ENCODE measurements around the gene ATP2A3.

Gene ATP2A3

DNA sequence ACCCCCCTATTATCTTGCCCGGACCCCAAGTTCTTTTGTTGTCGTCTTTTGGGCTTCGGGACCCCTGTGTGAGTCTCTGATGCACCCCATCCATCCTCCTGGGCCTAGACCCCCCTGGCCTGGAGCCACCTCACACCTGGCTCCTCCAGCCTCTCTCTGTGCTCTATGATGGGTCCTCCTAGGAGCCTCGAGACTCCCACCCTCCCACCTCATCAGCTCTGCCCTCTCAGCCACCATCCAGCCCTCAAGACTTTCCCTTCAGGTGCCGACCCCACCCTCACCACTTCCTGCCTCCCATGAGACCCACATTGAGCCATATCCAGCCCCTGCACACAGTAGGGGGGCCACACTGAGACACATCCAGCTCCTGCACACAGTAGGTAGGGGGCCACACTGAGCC, 8.7 kb upstream of the ATP2A3 start:
- DNase-seq (ENCODE audit: low read depth in 3 of 3), result no peak

DNA sequence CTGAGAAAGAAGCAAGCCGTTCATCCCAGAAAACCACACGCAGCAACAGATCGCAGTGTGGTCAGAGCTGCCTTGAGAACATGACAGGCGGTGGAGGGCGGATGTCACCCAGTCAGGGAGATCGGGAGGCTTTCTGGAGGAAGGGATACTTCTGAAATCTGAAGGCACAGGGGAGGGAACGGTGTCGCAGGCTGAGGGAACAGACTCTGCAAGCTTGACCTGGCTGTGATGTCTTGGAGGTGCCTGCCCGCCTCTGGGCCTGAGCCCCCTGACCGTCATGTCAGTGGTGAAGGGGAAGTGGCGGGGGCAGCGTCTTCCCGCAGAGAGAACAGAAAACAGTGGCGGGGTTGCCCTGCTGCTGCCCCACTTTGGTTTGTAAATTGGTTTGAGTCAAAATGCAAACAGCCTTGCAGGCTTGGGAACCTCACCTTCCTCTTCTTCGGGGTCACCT, 8.1 kb upstream of the ATP2A3 start:
- no peak for DNase-seq (ENCODE audit: low read depth in 3 of 3)

DNA sequence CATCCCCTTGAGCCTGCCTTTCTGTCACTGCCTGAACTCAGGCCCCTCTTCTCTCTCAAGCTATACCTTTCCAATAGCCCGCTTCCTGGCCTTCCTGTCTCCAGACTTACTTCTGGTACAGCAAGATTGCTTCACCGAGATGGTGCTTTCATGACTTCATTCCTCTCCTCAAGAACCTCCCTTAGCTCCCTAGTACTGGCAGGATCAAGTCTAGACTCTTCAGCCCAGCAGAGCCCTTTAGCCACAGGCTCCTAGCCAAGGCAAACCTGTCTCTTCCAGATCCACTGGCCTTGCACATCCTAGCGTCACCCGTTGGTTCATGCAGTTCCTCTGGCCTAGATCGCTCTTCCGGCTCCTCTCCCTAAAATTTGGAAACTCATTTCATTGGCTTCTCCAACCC, 6.4 kb upstream of the ATP2A3 start:
- no peak for DNase-seq (ENCODE audit: low read depth in 3 of 3)

DNA sequence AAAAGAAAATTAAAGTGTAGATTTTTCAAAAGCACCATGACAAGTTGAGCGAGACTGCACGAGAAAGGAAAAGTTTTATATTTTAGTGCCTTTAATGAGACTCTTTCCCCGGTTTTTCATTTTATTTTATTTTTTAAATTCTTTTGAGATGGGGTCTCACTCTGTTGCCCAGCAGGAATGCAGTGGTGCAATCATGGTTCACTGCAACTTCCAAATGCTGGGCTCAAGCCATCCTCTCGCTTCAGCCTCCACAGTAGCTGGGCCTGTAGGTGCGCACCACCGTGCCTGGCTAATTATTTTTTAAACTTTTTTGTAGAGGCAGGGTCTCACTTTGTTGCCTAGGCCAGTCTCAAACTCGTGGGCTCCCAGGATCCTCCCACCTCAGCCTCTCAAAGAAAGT, 5.7 kb upstream of the ATP2A3 start:
- no peak for DNase-seq (ENCODE audit: low read depth in 3 of 3)

DNA sequence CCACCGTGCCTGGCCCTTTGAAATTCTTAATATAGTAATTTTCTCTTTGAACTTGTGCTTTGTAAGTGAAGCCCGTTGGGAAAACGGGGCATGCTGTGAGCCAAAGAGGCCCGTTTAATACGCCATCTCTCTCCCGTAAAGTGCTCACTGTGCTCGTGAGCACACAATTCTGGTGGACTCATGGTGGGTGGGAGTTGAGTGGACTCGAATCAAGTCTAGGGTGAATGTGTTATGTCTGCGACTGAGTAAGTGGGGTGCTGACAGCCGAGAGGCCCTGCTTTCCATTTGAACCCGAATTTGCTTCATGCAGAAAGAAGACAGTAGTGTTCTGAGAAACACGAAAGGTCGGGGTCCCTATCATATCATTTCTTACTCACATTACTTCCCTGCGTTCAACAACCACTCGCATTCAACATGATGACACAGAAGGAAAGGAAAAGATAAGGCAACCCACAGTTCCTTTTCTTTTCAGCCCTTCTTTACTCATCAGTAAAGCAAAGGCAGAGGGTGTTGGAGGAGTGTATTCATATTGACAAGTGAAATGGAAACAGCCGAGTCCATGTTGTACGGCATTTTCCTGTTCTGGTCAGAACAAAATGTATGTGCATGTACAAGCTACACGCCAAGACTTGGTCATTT, 4.8 kb upstream of the ATP2A3 start:
- no peak for DNase-seq (ENCODE audit: low read depth in 3 of 3)

DNA sequence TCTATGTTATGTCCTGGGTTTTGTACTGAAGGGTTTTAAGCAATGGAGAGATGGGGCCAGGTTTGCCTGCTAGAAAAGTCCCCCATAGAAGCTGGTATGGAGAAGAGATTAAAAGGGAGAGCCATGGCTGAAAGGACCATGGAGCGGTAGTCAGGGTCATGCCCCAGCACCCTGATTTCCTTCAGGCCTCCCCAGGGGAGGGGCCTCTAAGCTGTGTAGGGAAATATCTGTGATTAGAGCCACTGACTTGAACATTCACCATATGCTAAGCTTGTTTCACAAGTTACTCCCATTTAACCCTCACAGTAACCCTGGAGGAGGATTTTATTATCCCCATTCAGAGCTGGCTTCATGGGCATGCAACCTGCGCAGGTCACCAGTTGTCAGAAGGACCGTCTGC, 3.8 kb upstream of the ATP2A3 start:
- no peak for DNase-seq (ENCODE audit: low read depth in 3 of 3)

DNA sequence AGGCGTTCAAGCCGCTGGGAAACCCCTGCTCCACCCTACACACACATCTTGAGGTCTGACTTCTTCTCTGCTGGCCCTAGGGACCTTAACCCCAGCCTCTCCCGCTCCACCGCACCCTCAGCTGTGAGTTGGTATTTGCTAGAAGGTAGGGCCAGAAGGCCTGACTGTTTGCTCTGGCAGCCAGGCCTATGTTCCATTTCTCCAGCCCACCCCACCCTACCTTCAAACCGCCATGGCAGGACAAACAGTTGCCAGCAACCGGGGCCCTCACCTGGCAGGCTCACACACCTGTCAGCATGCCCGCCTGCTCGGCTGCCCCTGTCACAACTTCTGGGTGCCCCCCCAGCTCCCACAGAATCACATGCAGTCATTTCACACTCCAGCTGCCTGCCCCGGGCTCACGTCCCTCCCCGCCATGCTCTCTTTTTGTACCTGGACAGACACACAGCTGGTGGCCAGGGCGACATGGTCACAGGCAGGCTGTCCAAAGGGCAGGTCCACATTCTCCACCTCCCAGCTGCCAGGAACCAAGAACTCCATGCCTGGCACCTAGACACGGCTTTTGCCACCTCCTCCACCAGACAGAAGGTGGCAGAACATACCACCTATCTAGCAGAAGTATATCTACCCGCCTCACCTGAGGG, 2.6 kb upstream of the ATP2A3 start:
- no peak for DNase-seq (ENCODE audit: low read depth in 3 of 3)

DNA sequence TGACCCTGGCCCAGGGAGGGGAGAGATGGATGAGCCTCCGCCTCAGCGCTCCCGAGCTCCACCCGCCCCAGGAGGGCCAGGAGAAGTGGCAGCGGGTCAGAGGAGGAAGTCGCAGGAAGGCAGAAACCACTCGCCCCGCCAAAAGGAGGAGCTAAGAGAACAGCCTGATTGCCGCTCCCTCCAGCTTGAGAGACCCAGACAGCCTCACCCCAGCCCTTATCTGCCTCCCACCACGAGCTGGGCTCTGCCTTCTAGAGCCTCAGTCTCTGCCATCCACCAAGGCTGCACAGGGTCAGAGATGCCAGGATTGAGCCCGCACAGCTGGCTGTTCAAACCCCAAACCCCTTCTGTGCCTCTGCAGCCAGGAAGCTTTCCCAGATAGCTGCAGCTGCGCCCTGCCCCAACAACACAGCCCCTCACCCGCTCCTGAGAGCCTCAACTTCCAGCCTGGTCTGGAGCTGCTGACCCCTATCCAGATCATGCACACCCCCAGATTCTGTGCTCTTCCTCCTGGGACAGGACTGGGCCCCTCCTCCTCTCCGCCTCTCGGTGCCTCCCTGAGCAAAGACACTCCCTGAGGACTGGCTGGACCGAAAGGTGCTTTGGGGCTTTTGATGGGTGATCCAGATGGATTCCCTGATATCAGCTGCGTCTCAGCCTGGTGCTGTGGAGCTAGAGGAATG, 1.0 kb upstream of the ATP2A3 start:
- peak; percentile 47 to 70 (median 48) for DNase-seq (ENCODE audit: low read depth in 3 of 3)

DNA sequence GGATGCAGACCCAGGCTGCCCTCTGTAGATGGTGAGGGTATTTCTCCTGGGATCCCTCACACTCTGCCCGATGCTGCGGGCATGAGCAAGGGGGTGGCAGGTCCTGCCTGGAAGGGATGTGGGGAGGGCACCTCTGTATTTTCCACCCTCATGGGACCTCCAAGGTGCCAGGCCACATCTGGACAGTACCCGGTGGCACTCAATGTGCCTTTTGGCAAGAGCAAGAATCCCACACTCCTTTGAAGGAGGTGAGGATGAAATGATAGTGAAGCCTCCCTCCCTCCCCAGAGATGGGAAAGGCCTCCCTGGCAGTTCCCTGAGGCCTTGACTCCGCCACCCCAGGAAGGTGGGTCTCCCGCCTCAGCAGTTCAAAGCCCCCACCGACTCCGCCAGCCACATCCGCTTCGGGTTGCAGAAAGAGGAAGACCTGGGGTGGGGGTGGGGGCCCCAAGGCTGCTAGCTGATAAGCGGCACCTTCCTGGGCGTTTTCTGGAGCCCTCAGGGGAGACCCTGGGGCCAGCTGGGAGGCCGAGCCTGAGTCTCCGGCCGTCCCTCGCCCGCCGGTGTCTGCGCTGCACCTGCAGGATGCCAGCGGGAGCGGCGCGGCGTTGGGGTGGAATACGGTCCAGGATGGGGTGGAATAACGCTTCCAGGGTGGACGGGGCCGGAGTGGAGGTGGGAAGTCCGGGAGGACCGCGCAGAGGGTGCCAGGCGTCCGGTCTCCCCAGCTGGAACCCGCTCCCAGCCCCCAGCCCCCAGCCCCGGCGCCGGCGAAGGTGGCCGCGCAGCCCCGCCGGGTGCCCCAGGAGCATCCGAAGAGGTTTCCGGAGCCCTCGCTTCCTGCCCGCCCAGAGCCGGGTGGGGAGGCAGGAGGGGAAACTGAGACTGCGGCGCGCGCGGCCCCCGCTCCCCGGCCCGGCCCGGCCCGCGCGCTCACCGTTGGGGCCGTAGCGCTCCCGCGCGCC, 718 bp downstream of the ATP2A3 start:
- DNase-seq (ENCODE audit: low read depth in 3 of 3), result peak in 2 of 3 experiments; percentile 24 to 62

DNA sequence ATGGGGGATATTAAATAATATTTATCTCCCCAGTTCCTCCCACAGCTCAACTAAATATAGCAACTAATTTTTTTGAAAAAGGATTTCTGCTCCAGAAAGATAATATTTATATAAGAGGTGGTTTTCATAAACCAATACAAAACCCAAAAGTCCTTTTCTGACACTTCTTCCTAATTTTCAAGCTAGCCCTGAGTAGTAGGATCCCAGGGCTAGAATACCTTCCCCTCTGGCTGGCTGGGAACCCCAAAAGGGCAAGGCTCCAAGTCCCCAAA, 1.3 kb downstream of the ATP2A3 start:
- no peak for DNase-seq (ENCODE audit: low read depth in 3 of 3)

DNA sequence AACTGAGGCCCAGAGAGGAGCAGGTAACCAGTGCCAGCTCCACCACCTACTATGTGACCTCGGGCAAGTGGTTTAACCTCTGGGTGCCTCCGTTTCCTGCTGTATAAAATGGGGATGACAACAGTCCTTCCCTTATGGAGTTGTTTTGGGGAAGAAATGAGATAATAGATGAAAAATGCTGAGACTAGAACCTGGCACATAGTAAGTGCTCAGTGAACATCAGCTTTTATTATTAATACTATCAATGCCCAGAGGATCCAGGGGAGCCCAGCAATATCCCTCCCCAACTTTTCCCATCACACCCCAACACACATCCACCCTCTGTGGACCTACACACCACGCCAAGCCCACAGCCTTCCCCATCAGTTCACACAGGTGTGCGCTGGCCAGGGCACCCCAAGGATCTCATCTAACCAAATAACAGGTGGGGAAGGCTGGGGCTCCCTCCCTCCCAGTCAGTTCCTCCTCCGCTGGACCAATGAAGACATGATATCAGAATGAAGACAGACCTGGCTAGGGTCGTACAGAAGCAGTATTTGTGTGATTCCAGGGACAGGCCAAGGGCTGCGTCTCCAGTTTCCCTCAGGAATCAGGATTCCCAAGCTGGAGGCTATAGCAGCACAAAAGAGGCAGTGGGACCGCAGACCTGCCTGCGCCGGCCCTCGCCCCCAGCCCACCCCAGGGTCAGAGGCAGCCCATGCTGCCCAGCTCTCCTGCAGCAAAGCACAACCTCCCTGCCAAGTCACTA, 1.8 kb downstream of the ATP2A3 start:
- no peak for DNase-seq (ENCODE audit: low read depth in 3 of 3)

DNA sequence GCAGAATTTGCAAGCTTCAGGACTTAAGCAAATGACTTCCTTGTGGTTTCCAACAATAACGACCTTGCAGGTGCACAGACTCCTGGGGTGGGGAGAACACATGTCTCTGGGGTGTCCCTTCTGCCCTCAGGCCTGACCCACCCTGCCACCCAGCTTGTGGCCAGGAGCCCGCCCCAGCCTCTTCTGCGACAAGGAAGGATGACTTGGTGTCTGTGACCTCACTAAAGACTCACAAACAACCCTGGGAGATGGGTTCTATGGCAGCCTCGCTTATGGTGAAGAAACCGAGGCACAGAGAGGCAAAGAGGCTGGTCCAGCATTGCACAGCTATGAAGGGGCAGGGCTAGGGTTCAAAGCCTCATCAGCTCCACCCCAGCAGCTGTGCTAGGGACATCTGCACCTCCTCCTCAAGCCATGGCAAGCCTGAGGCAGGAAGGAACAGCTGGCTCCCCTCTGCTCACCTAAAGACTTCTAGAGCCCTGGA, 2.6 kb downstream of the ATP2A3 start:
- no peak for DNase-seq (ENCODE audit: low read depth in 3 of 3)

DNA sequence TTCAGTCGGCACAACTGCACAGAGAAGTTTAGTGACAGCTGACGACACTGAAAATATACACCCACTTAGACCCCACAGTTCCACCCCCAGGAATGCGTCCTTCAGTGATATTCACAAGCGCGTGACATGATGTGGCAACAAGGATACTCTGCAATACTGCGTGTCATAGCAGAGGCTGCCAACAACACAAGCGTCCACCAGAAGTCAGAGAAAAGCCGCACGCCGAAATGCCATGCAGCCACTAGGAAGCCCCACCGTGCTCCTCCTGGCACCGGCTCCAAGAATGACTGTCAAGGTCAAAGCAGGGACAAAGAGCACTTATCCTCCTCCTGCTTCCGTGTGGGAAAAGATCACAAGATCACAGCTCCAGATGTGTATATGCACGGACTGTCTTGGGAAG, 3.5 kb downstream of the ATP2A3 start:
- DNase-seq (ENCODE audit: low read depth in 3 of 3), result no peak

DNA sequence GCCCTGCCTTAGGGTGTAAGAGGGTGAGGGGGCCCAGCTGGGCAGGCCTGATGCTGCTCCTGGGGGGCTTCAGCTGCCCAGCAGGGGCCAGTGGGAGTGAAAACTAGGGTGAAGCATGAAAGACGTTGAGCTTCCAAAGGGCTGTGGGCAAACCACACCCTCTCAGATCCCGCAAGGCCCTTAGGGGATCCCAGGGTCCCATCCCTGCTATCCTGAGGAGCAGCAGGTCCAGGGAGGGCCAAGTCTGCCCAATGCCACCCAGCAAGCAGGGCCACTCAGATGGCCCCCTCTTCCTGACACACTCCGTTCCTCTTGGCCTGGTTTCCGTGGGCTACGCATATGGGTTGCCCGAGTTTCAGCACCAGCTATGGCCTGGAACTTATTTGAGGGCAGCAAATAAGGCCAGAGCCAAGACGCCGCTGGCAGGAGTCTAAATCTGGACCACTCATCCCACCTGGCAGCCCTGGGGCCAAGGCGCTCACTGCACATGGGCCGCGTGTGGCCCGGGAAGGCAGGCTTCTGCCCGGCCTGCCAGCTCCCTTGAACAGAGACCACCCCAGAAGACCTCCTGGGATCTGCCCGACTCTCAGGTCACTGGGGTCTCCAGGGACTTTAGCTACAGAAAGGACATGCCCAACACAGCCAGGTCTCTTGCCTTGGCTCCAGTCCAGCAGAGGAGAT, 4.2 kb downstream of the ATP2A3 start:
- no peak for DNase-seq (ENCODE audit: low read depth in 3 of 3)

DNA sequence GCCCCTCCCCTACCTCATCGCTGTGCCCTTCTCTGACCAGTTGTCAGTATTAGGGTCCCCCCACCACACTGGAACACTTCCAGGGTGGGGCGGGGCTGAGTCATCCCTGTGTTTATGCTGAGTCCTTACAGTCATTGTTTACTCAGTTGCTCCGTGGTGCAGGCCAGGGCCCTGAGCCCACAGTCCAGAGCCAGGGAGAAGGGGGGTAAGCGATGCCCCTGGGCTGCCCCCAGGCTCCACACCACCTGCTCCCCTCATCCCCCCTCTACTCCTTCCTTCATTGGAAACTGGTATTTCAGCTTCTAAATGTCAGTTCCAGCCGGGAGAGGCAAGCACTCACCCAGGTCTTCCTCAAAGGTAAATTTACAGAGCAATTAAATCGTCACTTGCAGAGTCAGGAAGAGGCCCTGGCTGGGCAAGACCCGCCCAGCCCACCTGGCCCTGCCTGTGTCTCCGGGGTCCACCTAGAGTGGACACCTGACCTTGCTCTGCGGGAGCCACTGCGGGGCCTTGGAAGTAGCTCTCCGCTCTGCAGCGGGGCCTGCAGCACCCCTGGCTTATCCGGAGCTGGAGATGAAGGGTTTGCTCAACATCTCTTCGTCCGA, 4.8 kb downstream of the ATP2A3 start:
- DNase-seq (ENCODE audit: low read depth in 3 of 3), result peak in 1 of 3 experiments; percentile 12

DNA sequence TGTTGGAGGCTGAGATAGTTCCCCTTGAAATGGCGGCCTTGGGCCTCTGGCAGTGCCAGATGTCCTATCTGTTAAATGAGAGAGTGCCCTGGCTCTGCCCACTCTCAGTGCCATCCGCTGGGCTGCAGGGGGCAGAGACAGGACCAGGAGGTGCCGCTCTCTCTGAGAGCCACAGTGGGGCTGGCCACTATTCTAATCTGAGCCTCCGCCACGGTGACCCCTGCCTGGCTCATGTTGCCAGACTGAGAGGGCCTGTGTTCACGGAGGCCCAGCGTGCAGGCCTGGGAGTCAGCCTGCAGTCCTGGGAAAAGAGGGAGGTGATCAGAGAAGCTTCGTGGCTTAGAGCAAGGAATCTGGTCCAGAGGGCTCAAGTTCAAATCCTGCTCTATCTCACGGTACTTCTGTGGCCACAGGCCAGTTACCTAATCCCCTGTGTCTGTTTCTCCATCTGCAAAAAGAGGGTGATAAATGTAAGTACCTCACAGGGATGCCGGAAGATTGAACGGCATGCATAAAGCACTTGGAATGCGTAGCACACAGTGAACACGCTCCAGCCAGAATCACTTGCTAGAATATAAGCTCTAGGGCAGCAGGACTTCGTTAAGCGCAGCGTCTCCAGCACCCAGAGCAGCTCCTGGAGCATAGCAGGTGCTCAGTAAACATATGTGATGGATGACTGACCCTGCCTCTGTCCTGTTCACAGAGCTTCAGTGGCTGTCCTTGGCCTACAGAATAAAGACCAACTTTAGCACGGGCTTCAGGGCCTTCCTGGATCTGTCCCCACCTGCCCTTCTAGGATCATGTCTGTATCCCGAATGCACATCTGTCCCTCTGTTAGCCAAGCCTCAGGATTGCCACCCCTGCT, 6.3 kb downstream of the ATP2A3 start:
- no peak for DNase-seq (ENCODE audit: low read depth in 3 of 3)

DNA sequence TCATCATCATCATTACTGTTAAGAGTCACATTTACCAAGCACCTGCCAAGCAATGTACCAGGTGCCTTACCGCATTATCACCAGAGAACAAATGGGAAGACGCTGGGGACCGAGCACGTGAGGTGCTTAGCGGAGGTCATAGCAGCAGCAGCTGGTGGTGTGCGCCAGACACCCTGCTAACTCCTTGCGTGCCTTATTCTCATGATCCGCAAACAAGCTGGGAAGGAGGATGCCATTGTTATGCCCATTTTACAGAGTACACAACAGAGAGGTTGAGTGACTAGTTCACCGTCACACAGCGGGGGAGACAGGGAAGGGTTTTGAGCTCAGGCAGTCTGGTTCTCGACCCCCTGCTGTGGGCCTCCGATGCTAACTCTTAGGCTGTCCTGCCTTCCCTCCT, 7.3 kb downstream of the ATP2A3 start:
- DNase-seq (ENCODE audit: low read depth in 3 of 3), result no peak

DNA sequence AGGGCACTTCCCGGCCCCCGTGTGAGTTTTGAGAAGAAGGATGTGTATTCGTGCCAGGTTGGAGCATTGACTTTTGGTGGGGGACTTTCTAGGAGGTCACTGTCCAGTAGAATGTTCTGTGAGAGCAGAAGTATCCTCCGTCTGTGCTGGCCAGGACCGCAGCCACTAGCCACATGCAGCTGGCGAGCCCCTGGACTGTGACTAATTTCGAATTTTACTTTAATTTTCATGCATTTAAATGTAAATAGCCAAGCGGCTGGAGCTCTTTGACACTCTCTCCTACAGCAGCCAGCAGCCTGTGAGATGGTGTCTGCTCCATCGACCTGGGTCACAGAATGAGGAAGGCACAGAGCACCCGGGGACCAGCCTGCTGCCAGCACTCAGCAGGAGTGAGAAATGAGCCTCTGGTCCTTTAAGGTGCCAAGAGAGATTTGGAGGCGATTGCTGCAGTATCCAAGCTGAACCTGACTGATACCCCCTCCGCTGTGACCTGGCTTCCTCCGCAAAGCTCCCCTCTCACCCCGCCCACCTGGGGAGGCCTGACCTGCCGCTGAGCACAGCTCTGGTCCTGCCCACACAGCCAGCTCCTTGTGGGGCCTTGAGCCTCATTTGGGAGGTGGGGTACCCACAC, 7.8 kb downstream of the ATP2A3 start:
- no peak for DNase-seq (ENCODE audit: low read depth in 3 of 3)

DNA sequence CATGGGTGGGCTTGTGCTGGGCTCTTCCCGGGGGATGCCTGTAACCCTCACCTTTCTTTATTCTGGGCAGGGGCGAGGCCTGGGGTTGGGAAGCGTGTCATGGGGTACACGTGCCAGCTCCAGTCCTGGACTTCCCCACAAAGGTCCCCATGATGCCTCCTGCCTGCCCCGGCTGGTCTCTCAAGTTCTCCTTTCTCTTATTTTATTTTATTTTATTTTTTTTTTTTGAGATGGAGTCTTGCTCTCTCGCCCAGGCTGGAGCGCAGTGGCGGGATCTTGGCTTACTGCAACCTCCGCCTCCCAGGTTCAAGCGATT, 8.6 kb downstream of the ATP2A3 start:
- DNase-seq (ENCODE audit: low read depth in 3 of 3), result no peak

All from stimulated activated CD4-positive, alpha-beta T cell treated with anti-CD3 and anti-CD28 coated beads, TNF-alpha, amount 100 ng/mL, for 24 hours (primary cell).